Measurements from ENCODE around the gene RCOR1. TPM values are rescaled to one million over a fixed set of nuclear protein-coding genes. Genes with fewer than 3 reads are reported as not detected.

Gene RCOR1
- total RNA-seq, 1 experiment from 2014 or later, result 34.1 TPM

- H3K27ac Mint-ChIP-seq, result no peak overlapping the region; a peak in 1 of 7 replicates
- H4K8ac ChIP-seq (replicated peaks; ENCODE audit: insufficient read length, low read depth, low read length), result no peak overlapping the region
- 0 out of 2 replicates have a peak, but pooled peaks cover 2% of the 10 kb centered on the region for H3K4me1 ChIP-seq (ENCODE audit: insufficient read depth, low read length)
- no peak overlapping the region for H4K91ac ChIP-seq (ENCODE audit: insufficient read length, low read depth, low read length)
- no peak overlapping the region for H3T11ph ChIP-seq (ENCODE audit: low read length)
- WGBS (ENCODE audit: extremely low coverage, insufficient read length, low lambda C conversion rate), result no CpG with 5 or more reads among the region's 21 CpGs
- no peak overlapping the region for H2BK5ac ChIP-seq (ENCODE audit: insufficient read length, low read length)
- no peak overlapping the region for H2BK12ac ChIP-seq (ENCODE audit: insufficient read length, low read depth, low read length)
- H3K79me1 ChIP-seq (ENCODE audit: insufficient read depth, low read depth, low read length, poor library complexity, severe bottlenecking), result no peaks in the 10 kb centered on the region
- H3K4ac ChIP-seq (ENCODE audit: low read depth, low read length), result no peak overlapping the region
- H3K4me2 ChIP-seq (ENCODE audit: insufficient read depth, insufficient read length, low read length), result no peak overlapping the region
- H3K4me1 Mint-ChIP-seq, result peaks cover 26 to 30% of the 10 kb centered on the region in 2 experiments
- peaks cover 4% of the 10 kb centered on the region for H3K27me3 Mint-ChIP-seq (ENCODE audit: low read depth)
- no peak overlapping the region for H3K23ac ChIP-seq (ENCODE audit: insufficient read length, low read depth, low read length)
- DNase-seq, result peak; percentile 67
- H3K27ac ChIP-seq (ENCODE audit: insufficient read length, low read depth, low read length), result no peak overlapping the region
- no peaks in the 10 kb centered on the region for H3K9me3 Mint-ChIP-seq
- no peaks in the 10 kb centered on the region for H3K79me2 ChIP-seq (ENCODE audit: insufficient read depth, low read length)
- no peak overlapping the region for H4K5ac ChIP-seq (ENCODE audit: insufficient read length, low read depth, low read length)
- H4K20me1 ChIP-seq (ENCODE audit: control insufficient read depth, insufficient read depth, insufficient read length), result no peaks in the 10 kb centered on the region
- H3K4me3 Mint-ChIP-seq, result peak overlapping the region in 1 of 2 experiments; percentile 55; a peak in 2 of 5 replicates
- H3K14ac ChIP-seq (ENCODE audit: insufficient read depth, low read length), result no peak overlapping the region
- H2AK5ac ChIP-seq (ENCODE audit: insufficient read length, low read length), result no peak overlapping the region
- H3K36me3 Mint-ChIP-seq (ENCODE audit: insufficient read depth in 1 of 3, low read depth in 3 of 3), result no peaks in the 10 kb centered on the region
- no peak overlapping the region for H2BK15ac ChIP-seq (ENCODE audit: low read depth, low read length)
- H2AFZ ChIP-seq (ENCODE audit: low read length), result no peak overlapping the region
- TF ChIP-seq CTCF (conservative IDR thresholded peaks at IDR 0.05), result no peak
- H3K27me3 ChIP-seq (ENCODE audit: insufficient read depth, low read length), result no peaks in the 10 kb centered on the region
- H3K23me2 ChIP-seq (ENCODE audit: insufficient read length, low read depth, low read length, poor library complexity, severe bottlenecking), result no peaks in the 10 kb centered on the region
- no peak overlapping the region for H2BK20ac ChIP-seq (ENCODE audit: low read depth, low read length, poor library complexity, severe bottlenecking)
- no peaks in the 10 kb centered on the region for H3K9me3 ChIP-seq (ENCODE audit: control insufficient read depth, low read depth, low read length)
- no peak overlapping the region for H3K9ac ChIP-seq (ENCODE audit: extremely low read depth, insufficient read length, low read length)
- H3K56ac ChIP-seq (ENCODE audit: insufficient read length, low read depth, low read length), result no peak overlapping the region
- no peak overlapping the region for H3K18ac ChIP-seq (ENCODE audit: insufficient read length, low read depth, low read length)
- no peak overlapping the region for H2BK120ac ChIP-seq (ENCODE audit: low read depth, low read length, poor library complexity, severe bottlenecking)
These were observed 168.2 kb downstream of the RCOR1 start for GRCh38 chr14:102760496-102761193.
